ENCODE data around the gene PDE4D. TPM values are rescaled to one million over a fixed set of nuclear protein-coding genes. Genes with fewer than 3 reads are reported as not detected.

Gene PDE4D
- total and polyA plus RNA-seq, 12 donors = 1.2 to 18.9 (median 2.1) TPM

GRCh38 chr5:59547731-59548130 is 345.8 kb downstream of the PDE4D start:
- Histone ChIP-seq H3K4me1 (replicated peaks in 1 of 2) (no peaks in the 10 kb centered on the region), H3K36me3 (replicated peaks in 1 of 2) (no peaks in the 10 kb centered on the region), H3K27ac (no peak overlapping the region), H3K4me3 (no peak overlapping the region), H3K9me3 (replicated peaks in 1 of 3) (no peaks in the 10 kb centered on the region), H3K27me3 (no peaks in the 10 kb centered on the region)
- WGBS, 4 donors = 44 to 65% (median 50%) methylated on average over 3 of the region's 3 CpGs
- no peak for DNase-seq
- no peak for TF ChIP-seq CTCF (IDR thresholded peaks at IDR 0.05)
- no peak for TF ChIP-seq POLR2A (IDR thresholded peaks at IDR 0.05)
- intact Hi-C loops (cut with DNase I) = no loop called here

DNA sequence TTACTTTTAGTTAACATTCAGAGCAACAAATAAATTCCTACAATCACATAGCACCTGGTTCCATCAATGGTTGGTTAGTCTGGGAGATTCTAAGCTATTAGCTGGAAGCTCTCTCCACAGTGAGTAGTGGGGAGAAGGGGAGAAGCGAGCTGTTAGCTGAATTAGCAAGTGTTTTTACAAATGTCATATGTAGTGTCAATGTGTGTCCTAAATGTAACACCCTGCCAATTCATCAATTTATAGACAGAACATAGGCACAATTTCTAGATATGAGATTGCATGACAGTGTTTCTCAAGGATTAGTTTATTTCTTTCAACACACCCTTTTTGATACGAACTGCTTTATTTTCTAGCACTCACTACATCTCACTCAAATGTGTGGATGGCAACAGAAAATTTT is 349.0 kb downstream of the PDE4D start:
- Histone ChIP-seq H3K9me3 (replicated peaks in 1 of 3) (no peaks in the 10 kb centered on the region), H3K36me3 (replicated peaks in 1 of 2) (no peaks in the 10 kb centered on the region), H3K4me3 (no peak overlapping the region), H3K4me1 (replicated peaks in 1 of 2) (no peaks in the 10 kb centered on the region), H3K27me3 (no peaks in the 10 kb centered on the region), H3K27ac (no peak overlapping the region)
- DNase-seq = no peak
- intact Hi-C loops (cut with DNase I) = no loop called here
- 71 to 86% (median 80%) methylated on average over 2 of the region's 2 CpGs for WGBS, 4 donors
- TF ChIP-seq POLR2A (IDR thresholded peaks at IDR 0.05) (no peak), CTCF (IDR thresholded peaks at IDR 0.05) (no peak)

GRCh38 chr5:59543821-59544442 is 349.6 kb downstream of the PDE4D start:
- no peak for DNase-seq
- TF ChIP-seq POLR2A (IDR thresholded peaks at IDR 0.05) (no peak), CTCF (IDR thresholded peaks at IDR 0.05) (no peak)
- no peak overlapping the region for H3K4me3 ChIP-seq
- no peaks in the 10 kb centered on the region for H3K4me1 ChIP-seq (replicated peaks in 1 of 2)
- no peak overlapping the region for H3K27ac ChIP-seq
- no peaks in the 10 kb centered on the region for H3K36me3 ChIP-seq (replicated peaks in 1 of 2)
- intact Hi-C loops (cut with DNase I) = no loop called here
- H3K9me3 ChIP-seq (replicated peaks in 1 of 3) = no peaks in the 10 kb centered on the region
- no peaks in the 10 kb centered on the region for H3K27me3 ChIP-seq
- WGBS, 4 donors = 44 to 73% (median 66%) methylated on average over 2 of the region's 2 CpGs

GRCh38 chr5:59542851-59543820 is 350.4 kb downstream of the PDE4D start:
- peak in 3 of 7 donors; percentile 3 to 18 (median 11) for DNase-seq
- no peaks in the 10 kb centered on the region for H3K27me3 ChIP-seq
- no peaks in the 10 kb centered on the region for H3K9me3 ChIP-seq (replicated peaks in 1 of 3)
- H3K4me3 ChIP-seq = no peak overlapping the region
- H3K27ac ChIP-seq = no peak overlapping the region
- no peaks in the 10 kb centered on the region for H3K4me1 ChIP-seq (replicated peaks in 1 of 2)
- H3K36me3 ChIP-seq (replicated peaks in 1 of 2) = no peaks in the 10 kb centered on the region
- WGBS, 4 donors = 44 to 53% (median 48%) methylated on average over 6 of the region's 6 CpGs
- TF ChIP-seq CTCF (IDR thresholded peaks at IDR 0.05) (no peak), POLR2A (IDR thresholded peaks at IDR 0.05) (no peak)
- intact Hi-C loops (cut with DNase I) = no loop called here
